ENCODE results near the gene DENND4A. TPM values are rescaled to one million over a fixed set of nuclear protein-coding genes. Genes with fewer than 3 reads are reported as not detected.

Gene DENND4A
- total RNA-seq = 20.0 and 37.6 TPM in 2 replicates

- DNase-seq (ENCODE audit: low read depth) = peak; percentile 99
- TF ChIP-seq CTCF (IDR thresholded peaks at IDR 0.05; ENCODE audit: insufficient read depth, low read depth, low read length) = no peak
- peak within 1 kb of the TSS; percentile 94 for H3K4me3 ChIP-seq (ENCODE audit: low read depth, low read length)
Observed at GRCh38 chr15:65792138-65792987, at the start of gene DENND4A. Gene DENND4A, minus strand, starts transcription at chr15:65792293. Its CDS starts 35,843 bp downstream, at chr15:65756450.

DNA sequence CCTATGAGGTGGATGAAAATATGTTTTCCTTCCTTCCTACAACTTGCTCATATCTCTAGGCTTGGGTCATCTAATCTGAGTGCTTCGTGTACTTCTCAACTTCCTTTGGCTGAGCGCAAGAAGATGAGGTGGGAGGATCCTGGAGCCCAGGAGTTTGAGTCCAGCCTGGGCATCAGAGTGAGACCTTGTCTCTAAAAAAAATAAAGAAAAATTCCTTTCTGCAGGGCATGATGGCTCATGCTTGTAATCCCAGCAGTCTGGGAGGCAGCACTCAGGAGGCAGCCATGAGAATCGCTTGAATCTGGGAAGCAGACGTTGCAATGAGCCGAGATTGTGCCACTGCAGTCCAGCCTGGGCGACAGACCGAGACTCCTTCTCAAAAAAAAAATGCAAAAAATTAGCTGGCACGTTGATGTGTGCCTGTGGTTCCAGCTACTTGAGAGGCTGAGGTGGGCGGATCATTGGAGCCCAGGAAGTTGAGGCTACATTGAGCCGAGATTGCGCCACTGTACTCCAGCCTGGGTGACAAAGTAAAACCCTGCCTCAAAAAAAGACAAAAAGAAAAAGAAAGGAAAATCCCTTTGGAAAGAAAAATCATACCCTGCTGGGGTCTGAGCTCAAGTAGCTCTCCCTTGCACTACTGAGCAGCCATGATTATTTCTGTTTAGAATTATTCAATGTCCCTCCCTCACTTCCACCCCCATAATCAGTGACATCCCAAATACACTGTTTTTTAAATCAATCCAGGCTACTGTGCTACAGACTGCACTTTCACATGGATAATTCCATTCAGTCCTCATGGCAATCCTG, 49.2 kb upstream of the DENND4A start:
- peak overlapping the region; percentile 33 for H3K4me3 ChIP-seq (ENCODE audit: low read depth, low read length)
- no peak for TF ChIP-seq CTCF (IDR thresholded peaks at IDR 0.05; ENCODE audit: insufficient read depth, low read depth, low read length)
- DNase-seq (ENCODE audit: low read depth) = no peak

GRCh38 chr15:65839985-65840384, 47.9 kb upstream of the DENND4A start:
- TF ChIP-seq CTCF (IDR thresholded peaks at IDR 0.05; ENCODE audit: insufficient read depth, low read depth, low read length) = no peak
- H3K4me3 ChIP-seq (ENCODE audit: low read depth, low read length) = no peak overlapping the region
- DNase-seq (ENCODE audit: low read depth) = no peak

- TF ChIP-seq CTCF (IDR thresholded peaks at IDR 0.05; ENCODE audit: insufficient read depth, low read depth, low read length) = no peak
- H3K4me3 ChIP-seq (ENCODE audit: low read depth, low read length) = no peak overlapping the region
- no peak for DNase-seq (ENCODE audit: low read depth)
Observed at GRCh38 chr15:65839354-65839901, 47.3 kb upstream of the DENND4A start.

GRCh38 chr15:65837301-65838294, 45.5 kb upstream of the DENND4A start:
- no peak for TF ChIP-seq CTCF (IDR thresholded peaks at IDR 0.05; ENCODE audit: insufficient read depth, low read depth, low read length)
- no peak for DNase-seq (ENCODE audit: low read depth)
- H3K4me3 ChIP-seq (ENCODE audit: low read depth, low read length) = no peak overlapping the region

DNA sequence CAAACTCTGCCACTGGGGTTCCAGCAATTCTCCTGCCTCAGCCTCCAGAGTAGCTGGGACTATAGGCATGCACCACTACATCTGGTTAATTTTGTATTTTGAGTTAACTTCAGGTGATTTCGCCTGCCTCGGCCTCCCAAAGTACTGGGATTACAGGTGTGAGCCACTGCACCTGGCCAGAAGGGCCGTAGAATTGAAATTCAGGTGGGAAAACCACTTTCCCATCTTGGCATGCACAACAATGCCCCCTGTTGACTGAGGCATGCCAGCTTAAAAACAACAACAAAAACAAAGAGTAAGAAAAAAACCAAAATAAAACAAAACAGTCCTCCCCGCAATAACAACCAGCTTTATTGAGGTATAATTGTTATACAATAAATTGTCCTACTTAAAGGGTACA, 44.6 kb upstream of the DENND4A start:
- no peak for DNase-seq (ENCODE audit: low read depth)
- H3K4me3 ChIP-seq (ENCODE audit: low read depth, low read length) = no peak overlapping the region
- peak; percentile 25 for TF ChIP-seq CTCF (IDR thresholded peaks at IDR 0.05; ENCODE audit: insufficient read depth, low read depth, low read length)
